Measurements from ENCODE around the gene SLC2A8.

SLC2A8 gene

GRCh38 chr9:127380479-127380878, 16.5 kb upstream of the SLC2A8 start:
- DNase-seq (ENCODE audit: low read depth in 2 of 2): no peak

GRCh38 chr9:127382541-127382940, 14.4 kb upstream of the SLC2A8 start:
- no peak for DNase-seq (ENCODE audit: low read depth in 2 of 2)

- DNase-seq (ENCODE audit: low read depth in 2 of 2): no peak
Measured at GRCh38 chr9:127384016-127384730, 12.8 kb upstream of the SLC2A8 start.

- no peak for DNase-seq (ENCODE audit: low read depth in 2 of 2)
Measured at GRCh38 chr9:127384901-127385300, 12.1 kb upstream of the SLC2A8 start.

GRCh38 chr9:127386249-127386648, 10.7 kb upstream of the SLC2A8 start:
- DNase-seq (ENCODE audit: low read depth in 2 of 2): no peak

- no peak for DNase-seq (ENCODE audit: low read depth in 2 of 2)
Measured at GRCh38 chr9:127386981-127387380, 10.0 kb upstream of the SLC2A8 start.

- DNase-seq (ENCODE audit: low read depth in 2 of 2): peak; percentile 64 to 73
Measured at GRCh38 chr9:127388037-127388855, 8.7 kb upstream of the SLC2A8 start.

- DNase-seq (ENCODE audit: low read depth in 2 of 2): no peak
Measured at GRCh38 chr9:127388856-127389238, 8.1 kb upstream of the SLC2A8 start.

GRCh38 chr9:127389381-127390247, 7.4 kb upstream of the SLC2A8 start:
- no peak for DNase-seq (ENCODE audit: low read depth in 2 of 2)

GRCh38 chr9:127390248-127390545, 6.8 kb upstream of the SLC2A8 start:
- DNase-seq (ENCODE audit: low read depth in 2 of 2): no peak

- no peak for DNase-seq (ENCODE audit: low read depth in 2 of 2)
Measured at GRCh38 chr9:127390563-127390962, 6.4 kb upstream of the SLC2A8 start.

- DNase-seq (ENCODE audit: low read depth in 2 of 2): no peak
Measured at GRCh38 chr9:127392166-127392565, 4.8 kb upstream of the SLC2A8 start.

- DNase-seq (ENCODE audit: low read depth in 2 of 2): no peak
Measured at GRCh38 chr9:127392976-127393375, 4.0 kb upstream of the SLC2A8 start.

GRCh38 chr9:127393645-127394044, 3.3 kb upstream of the SLC2A8 start:
- no peak for DNase-seq (ENCODE audit: low read depth in 2 of 2)

GRCh38 chr9:127395497-127396252, 1.3 kb upstream of the SLC2A8 start:
- no peak for DNase-seq (ENCODE audit: low read depth in 2 of 2)

- DNase-seq (ENCODE audit: low read depth in 2 of 2): no peak
Measured at GRCh38 chr9:127396253-127396807, 639 bp upstream of the SLC2A8 start.

GRCh38 chr9:127397646-127398274, 791 bp downstream of the SLC2A8 start:
- peak; percentile 16 to 19 for DNase-seq (ENCODE audit: low read depth in 2 of 2)

GRCh38 chr9:127398275-127398647, 1.3 kb downstream of the SLC2A8 start:
- no peak for DNase-seq (ENCODE audit: low read depth in 2 of 2)

- no peak for DNase-seq (ENCODE audit: low read depth in 2 of 2)
Measured at GRCh38 chr9:127398715-127399400, 1.9 kb downstream of the SLC2A8 start.

- DNase-seq (ENCODE audit: low read depth in 2 of 2): no peak
Measured at GRCh38 chr9:127399736-127400269, 2.8 kb downstream of the SLC2A8 start.
